NCI-H69 (cell line): ENCODE measurements around the gene CACNG4.

Experiments used
- DNase-seq: peaks from one replicate; lab custom pipeline; 2025; lab: John Stamatoyannopoulos, UW

Gene CACNG4

GRCh38 chr17:67043283-67043682 lies 78.8 kb downstream of the CACNG4 start:
- peak; percentile 38 for DNase-seq

GRCh38 chr17:67044016-67044772 lies 79.7 kb downstream of the CACNG4 start, which contains the start of gene CACNG1:
Gene CACNG1 (plus strand): TSS chr17:67044554. CDS start chr17:67044661, 107 bp downstream.
- no peak for DNase-seq

- DNase-seq: peak; percentile 18
These were observed 80.4 kb downstream of the CACNG4 start for GRCh38 chr17:67044940-67045339.

GRCh38 chr17:67046398-67046797 lies 81.9 kb downstream of the CACNG4 start:
- no peak for DNase-seq

- peak; percentile 46 for DNase-seq
These were observed 82.9 kb downstream of the CACNG4 start for GRCh38 chr17:67047382-67047781.

GRCh38 chr17:67049025-67049739 lies 84.7 kb downstream of the CACNG4 start:
- DNase-seq: no peak

- no peak for DNase-seq
These were observed 85.6 kb downstream of the CACNG4 start for GRCh38 chr17:67050066-67050465.

GRCh38 chr17:67050471-67051154 lies 86.1 kb downstream of the CACNG4 start:
- no peak for DNase-seq

GRCh38 chr17:67051155-67051538 lies 86.6 kb downstream of the CACNG4 start:
- no peak for DNase-seq

GRCh38 chr17:67051837-67052236 lies 87.3 kb downstream of the CACNG4 start:
- DNase-seq: no peak

GRCh38 chr17:67052720-67053437 lies 88.4 kb downstream of the CACNG4 start:
- no peak for DNase-seq

- DNase-seq: no peak
These were observed 89.0 kb downstream of the CACNG4 start for GRCh38 chr17:67053438-67054000.

- no peak for DNase-seq
These were observed 89.6 kb downstream of the CACNG4 start for GRCh38 chr17:67054011-67054591.

- no peak for DNase-seq
These were observed 90.1 kb downstream of the CACNG4 start for GRCh38 chr17:67054608-67055007.

- DNase-seq: no peak
These were observed 90.5 kb downstream of the CACNG4 start for GRCh38 chr17:67055041-67055443.

- peak; percentile 61 for DNase-seq
These were observed 91.6 kb downstream of the CACNG4 start for GRCh38 chr17:67055811-67056745.

GRCh38 chr17:67056746-67057490 lies 92.4 kb downstream of the CACNG4 start:
- DNase-seq: no peak

- no peak for DNase-seq
These were observed 93.5 kb downstream of the CACNG4 start for GRCh38 chr17:67058036-67058435.

GRCh38 chr17:67059372-67059771 lies 94.9 kb downstream of the CACNG4 start:
- DNase-seq: no peak

GRCh38 chr17:67063141-67063540 lies 98.6 kb downstream of the CACNG4 start:
- DNase-seq: no peak
